GM18951 (cell line): ENCODE data around the gene CLEC7A.

Source experiments
- POLR2A ChIP-seq: IDR thresholded peaks from 4 replicates; pipeline ENCODE4 v1.6.1; 2011; ENCODE audit warnings: mild to moderate bottlenecking; ENCODE audit not compliant: insufficient read length, insufficient read depth; ENCODE audit errors: extremely low read depth
- in situ Hi-C: fragments of 300-500 bp; cut with MboI; formaldehyde crosslinking; loops from one replicate; pipeline ENCODE4 v1.12.0; 2022; ENCODE audit warnings: low sequenced_read_pairs, mixed read lengths, inconsistent platforms; ENCODE audit not compliant: unreplicated experiment

The CLEC7A gene

DNA sequence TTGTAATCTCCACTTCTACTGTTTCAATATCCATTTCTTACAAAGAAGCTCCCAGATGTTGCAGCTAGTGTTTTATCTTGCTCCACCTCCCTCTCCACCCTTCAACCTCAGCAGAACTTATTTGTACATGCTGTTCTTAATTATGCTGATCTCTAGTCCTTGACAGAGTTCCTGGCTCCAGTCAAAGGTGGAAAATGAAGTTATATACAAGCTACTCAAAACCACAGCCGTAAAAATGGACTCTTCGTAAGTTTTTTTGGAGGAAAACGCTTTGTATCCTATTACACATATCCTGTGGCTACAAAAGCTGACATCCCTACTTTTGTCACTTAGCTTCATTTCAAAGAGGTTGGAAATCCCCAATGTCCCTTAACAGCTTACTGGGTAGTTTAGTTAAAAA is 32.5 kb downstream of the CLEC7A start:
- in situ Hi-C loops = no loop called here
- no peak for TF ChIP-seq POLR2A

DNA sequence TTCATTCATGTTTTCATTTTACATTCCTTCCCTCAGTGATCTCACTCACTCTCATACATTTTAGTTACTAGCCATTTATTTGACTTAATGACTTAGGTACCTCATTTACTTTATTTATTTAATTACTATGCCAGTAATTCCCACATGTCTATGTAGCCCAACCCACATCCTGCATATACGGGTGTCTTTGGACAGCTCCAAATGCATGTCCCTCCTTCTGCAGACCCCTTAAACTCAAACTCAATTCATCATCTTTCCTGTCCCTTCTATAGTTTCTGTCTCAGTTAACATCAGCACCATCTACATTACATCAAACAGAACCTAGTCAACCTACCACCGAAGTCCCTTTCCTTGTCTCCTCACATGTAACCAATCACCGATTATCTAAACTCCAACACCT is 34.0 kb downstream of the CLEC7A start:
- in situ Hi-C loops = no loop called here
- TF ChIP-seq POLR2A = no peak

GRCh38 chr12:10094646-10095395 is 35.2 kb downstream of the CLEC7A start:
- no peak for TF ChIP-seq POLR2A
- in situ Hi-C loops = no loop called here

DNA sequence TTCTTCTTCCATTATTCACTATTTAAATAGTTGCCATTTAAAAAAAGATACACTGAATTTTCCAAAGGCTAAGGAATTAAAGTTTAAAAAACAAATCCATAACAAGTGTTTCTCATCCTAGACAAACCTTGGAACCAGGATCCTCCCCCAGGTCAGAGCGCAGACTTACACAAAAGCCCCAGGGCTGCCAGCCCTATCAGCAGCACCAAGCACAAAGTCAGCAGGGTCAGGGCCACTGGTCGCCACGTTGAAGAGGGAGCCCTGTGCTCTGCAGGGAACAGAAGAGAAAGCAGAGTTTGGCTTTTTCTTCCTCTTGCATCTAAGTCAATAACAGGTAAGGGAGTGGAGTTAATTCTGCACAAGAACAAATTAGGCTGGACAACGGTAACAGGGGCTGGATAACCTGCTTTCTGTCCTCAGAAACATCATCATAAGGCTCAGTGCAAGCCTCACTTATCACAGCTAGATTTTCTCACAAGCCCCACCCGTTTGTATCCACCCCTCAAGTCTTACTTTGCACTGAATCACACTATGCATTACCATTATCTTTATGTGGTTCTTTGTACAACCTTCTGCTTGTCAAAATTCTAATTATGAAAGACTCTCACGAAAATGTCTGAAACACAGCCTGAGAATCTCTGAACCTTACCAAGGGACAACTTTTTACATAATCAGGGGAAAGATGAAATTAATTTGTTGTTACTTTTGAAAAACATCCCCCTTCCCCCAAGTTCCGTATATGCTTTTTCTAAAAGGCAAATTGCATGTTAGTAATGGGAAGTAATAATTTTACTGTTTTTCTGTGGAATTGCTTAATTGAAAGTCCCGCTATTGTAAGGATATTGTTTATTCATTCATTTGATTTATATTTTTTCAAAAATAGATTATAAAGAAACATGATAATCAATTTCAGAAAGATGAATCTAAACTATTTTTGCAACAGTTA is 40.8 kb downstream of the CLEC7A start:
- no peak for TF ChIP-seq POLR2A
- in situ Hi-C loops = no loop called here

DNA sequence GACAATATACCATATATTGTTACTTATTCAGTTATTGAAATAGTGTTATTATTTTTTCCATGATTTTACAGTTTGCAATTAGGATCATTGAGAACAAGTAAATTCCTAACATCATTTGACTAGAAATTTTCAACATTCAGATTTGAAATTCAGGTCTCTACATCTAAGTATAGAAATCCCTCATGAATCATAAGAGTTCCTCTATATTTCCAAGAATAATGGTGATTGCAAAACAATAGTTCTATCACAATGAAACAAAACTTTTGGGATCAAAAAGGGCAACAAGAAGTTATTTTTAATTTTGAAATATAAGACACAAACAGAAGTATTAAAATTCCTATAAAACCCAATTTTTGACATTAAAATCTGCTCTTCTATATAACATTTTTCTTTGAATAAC is 42.0 kb downstream of the CLEC7A start:
- TF ChIP-seq POLR2A = no peak
- in situ Hi-C loops = no loop called here

DNA sequence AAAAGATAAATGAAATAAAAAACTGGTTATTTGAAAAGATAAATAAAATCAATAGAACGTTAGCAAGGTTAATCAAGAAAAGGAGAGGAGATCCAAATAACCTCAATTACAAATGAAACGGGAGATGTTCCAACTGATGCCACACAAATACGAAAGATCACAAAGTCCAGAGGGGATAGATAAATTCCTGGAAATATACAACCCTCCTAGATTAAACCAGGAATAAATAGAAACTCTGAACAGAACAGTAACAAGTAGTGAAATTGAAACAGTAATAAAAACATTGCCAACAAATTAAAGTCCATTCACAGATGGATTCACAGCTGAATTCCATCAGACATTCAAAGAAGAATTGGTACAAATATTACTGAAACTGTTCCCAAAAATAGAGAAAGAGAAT is 43.6 kb downstream of the CLEC7A start:
- in situ Hi-C loops = no loop called here

GRCh38 chr12:10084733-10085132 is 45.3 kb downstream of the CLEC7A start:
- TF ChIP-seq POLR2A = no peak
- in situ Hi-C loops = no loop called here

More for the DNA sequence above, 43.6 kb downstream of the CLEC7A start:
- TF ChIP-seq POLR2A = no peak

DNA sequence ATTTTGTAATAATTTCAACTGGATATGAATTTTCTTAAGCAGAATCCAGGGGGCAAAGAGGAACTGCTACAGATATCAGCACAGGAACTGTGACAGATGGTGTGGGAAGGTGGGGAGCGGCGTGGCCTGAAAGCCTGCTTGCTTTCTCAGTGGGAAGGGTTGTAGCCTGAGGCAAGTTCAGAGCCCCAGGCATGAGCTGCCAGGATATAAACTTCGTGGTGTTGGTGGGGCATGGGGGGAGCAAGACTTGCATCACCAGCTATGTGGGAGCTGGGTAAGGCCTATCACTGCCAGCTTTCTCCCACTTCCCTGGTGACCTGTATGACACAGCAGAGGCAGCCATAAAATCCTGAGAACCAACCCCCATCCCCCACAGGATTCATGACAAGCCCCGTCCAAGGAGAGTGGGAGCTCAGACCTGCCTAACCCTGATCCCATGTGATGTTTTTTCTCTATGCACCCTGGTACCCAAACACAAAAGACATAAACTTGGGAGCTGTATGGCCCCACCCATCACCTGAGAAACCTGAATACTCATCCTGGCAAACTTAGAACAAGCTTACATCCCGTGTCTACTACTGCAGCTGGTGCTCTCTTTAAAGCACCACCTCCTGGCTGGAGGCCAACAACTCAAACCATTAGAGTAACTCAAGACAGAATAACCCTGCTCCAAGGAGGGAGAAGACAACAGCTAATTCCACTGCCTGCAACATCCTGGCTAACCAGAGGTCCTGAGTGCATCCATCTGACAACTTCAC is 47.7 kb downstream of the CLEC7A start:
- no peak for TF ChIP-seq POLR2A
- in situ Hi-C loops = no loop called here

DNA sequence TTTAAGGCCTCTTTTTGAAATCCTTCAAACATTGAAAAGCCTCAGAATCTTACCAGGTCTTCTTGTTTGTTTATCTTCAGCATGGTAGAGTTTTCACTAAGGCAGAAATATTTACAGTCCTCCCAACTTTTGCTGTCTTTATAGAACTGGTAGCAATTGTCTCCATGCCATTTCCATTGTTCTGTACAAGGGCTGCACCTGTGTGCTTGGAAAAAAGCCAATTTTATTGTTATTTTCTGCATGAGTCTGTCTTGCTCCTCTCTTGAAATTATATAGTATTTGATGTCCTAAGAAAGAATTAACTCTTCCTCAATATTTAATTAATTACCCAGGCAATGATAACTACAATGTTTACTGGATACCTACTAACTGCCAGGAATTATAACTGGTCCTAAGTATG is 54.5 kb downstream of the CLEC7A start:
- in situ Hi-C loops = no loop called here
- TF ChIP-seq POLR2A = no peak

GRCh38 chr12:10073261-10073660 is 56.7 kb downstream of the CLEC7A start:
- TF ChIP-seq POLR2A = no peak
- in situ Hi-C loops = no loop called here

DNA sequence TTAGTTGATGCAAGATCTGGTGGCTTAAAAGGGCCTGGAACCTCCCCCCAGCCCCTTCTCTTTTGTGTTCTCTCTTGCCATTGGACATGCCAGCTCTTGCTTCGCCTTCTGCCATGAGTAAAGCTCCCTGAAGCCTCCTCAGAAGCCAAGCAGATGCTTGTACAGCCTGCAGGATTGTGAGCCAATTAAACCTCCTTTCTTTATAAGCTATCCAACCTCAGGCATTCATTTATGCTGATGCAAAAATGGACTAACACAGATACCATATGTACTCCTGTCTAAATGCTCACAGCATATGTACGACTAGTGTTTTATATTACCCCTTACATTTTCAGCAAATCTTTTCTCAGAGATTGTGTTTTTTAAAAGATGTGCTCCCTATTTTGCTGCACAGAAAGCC is 57.9 kb downstream of the CLEC7A start:
- in situ Hi-C loops = no loop called here
- TF ChIP-seq POLR2A = no peak

- in situ Hi-C loops = no loop called here
- TF ChIP-seq POLR2A = no peak
These were observed 59.6 kb downstream of the CLEC7A start for GRCh38 chr12:10070380-10070779.

DNA sequence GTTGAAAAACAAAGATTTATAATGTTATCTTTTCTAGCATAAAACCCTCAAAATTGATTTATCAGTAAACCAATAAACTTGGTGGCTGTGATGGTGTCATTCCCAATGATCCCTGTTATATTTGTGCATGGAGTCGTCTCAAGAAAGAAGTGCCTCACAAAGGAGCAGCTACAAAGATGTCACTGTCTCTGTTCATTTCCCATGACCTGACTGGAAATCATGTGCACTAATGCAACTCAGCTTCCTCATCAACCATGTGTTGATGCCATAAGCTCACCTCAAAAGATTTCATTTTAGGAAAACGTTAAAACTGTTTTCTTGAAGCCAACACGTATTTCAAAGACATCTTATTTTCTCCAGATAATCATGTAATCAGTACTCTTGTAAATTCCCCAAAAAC is 60.0 kb downstream of the CLEC7A start:
- in situ Hi-C loops = no loop called here
- TF ChIP-seq POLR2A = no peak

DNA sequence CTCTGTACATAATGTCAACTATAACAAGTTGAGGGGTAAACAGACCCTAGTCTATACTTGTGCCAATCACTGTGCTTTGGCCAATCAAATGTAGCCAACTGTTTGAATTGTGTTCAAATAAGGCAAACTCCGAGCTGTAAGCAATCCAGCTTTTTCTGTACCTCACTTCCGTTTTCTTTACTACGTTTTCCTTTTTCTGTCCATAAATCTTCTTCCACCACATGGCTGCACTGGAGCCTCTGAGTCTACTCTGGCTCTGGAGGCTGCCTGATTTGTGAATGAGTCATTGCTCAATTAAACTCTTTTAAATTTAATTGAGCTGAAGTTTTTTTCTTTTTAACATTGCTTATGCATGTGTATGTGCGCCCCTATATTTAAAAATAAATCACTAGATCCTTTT is 60.9 kb downstream of the CLEC7A start:
- no peak for TF ChIP-seq POLR2A
- in situ Hi-C loops = no loop called here

DNA sequence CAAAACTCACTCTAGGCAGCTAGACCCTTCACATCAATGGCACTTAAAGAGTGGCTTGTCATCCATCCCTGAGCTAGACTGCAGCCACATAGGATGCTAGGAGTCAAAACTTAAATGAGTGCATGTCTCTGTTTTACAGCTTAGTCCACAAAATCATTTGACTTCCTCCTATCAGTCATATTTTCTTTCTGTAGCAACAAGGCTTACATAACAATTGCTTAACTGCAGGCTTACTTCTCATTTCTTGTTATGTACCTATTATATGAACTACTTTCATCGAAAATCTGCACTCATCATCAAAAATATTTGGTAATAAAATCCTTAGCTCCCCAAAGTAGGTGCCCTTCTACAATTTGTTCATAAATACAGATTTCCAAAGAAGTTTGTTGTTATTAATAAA is 61.4 kb downstream of the CLEC7A start:
- in situ Hi-C loops = no loop called here
- TF ChIP-seq POLR2A = no peak
